Measurements from ENCODE around the gene RPRD2.

DNA sequence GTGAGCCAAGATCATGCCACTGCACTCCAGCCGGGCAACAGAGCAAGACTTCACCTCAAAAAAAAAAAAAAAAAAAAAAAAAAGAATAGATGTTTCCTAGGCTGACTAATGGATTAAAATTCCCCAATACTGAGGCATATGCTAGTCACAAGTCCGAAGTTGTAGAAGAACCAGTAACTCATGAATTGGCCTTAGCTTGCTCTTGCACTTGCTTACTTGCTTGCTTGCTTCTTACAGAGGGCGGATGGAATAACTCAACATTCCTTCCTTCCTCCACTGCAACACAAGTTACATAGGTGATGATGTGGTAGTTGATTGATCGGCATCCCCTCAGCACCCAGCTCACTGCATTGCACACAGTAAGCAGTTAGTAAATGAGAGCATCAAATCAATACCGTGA lies 120.5 kb downstream of the RPRD2 start:
- no peak for TF ChIP-seq CTCF (IDR thresholded peaks at IDR 0.05)
- TF ChIP-seq POLR2A (IDR thresholded peaks at IDR 0.05), result no peak
- no peak for TF ChIP-seq POLR2AphosphoS5 (IDR thresholded peaks at IDR 0.05)
- TF ChIP-seq EP300 (IDR thresholded peaks at IDR 0.05), result no peak
